Endothelial cell of umbilical vein (primary cell): ENCODE data around the gene PRKCZ. TPM values are rescaled to one million over a fixed set of nuclear protein-coding genes. Genes with fewer than 3 reads are reported as not detected.
A peak's percentile ranks its signal among the peaks of the same experiment; 100 is the strongest.

Experiments used
- BruUV-seq: library from RNA; stranded (reverse); fragments of 400-500 nt; replicated peaks from 2 replicates; lab custom pipeline; 2021; lab: Mats Ljungman, UMichigan
- CTCF ChIA-PET: fragments of 300-600, 350-600 bp; sonication (Branson Sonifier 250); formaldehyde crosslinking; loops from one replicate; lab custom pipeline; 2021; ENCODE audit warnings: antibody characterized with exemption, inconsistent platforms; lab: Charles Lee
- POLR2A ChIA-PET: fragments of 300-600, 350-600 bp; sonication (Branson Sonifier 250); formaldehyde crosslinking; loops from one replicate; lab custom pipeline; 2021; ENCODE audit warnings: antibody characterized with exemption, inconsistent platforms; lab: Charles Lee
- DNase-seq: peaks from one replicate; pipeline ENCODE4 v3.0.0-alpha.2; 2011; ENCODE audit warnings: low read depth, low spot score
- FAIRE-seq: peaks from 2 replicates; lab custom pipeline; 2011; peaks lifted over from hg19 to GRCh38; lab: Jason Lieb, UNC
- H2AFZ ChIP-seq: 2 replicates; pipeline ENCODE4 v1.6.0; 2012; ENCODE audit warnings: low read depth, low read length, control low read depth, inconsistent platforms
- H3K27ac ChIP-seq: 2 replicates; pipeline ENCODE4 v1.5.1; 2011; ENCODE audit warnings: low read depth, mild to moderate bottlenecking, control low read depth, low read length, moderate library complexity; ENCODE audit not compliant: insufficient read depth
- H3K27me3 ChIP-seq, 2 experiments: 2 replicates each; pipeline versions ENCODE4 v1.6.0 to v1.6.1; 2011; ENCODE audit warnings: low read length in 2 of 2, mixed read lengths in 1 of 2; ENCODE audit not compliant: control insufficient read depth in 2 of 2, insufficient read depth in 2 of 2
- H3K36me3 ChIP-seq, 2 experiments: 2 replicates in 1 of 2; 3 replicates in 1 of 2; pipeline ENCODE4 v1.5.1; 2011; ENCODE audit warnings: low read length in 2 of 2, mild to moderate bottlenecking in 1 of 2, moderate library complexity in 1 of 2; ENCODE audit not compliant: control insufficient read depth in 2 of 2, insufficient read depth in 2 of 2; ENCODE audit errors: extremely low read depth in 1 of 2
- H3K4me1 ChIP-seq: 3 replicates; pipeline ENCODE4 v1.5.1; 2011; ENCODE audit warnings: mild to moderate bottlenecking, low read length; ENCODE audit not compliant: control insufficient read depth, insufficient read depth; ENCODE audit errors: extremely low read depth
- H3K4me2 ChIP-seq: 2 replicates; pipeline ENCODE4 v1.6.1; 2011; ENCODE audit warnings: low read length, control low read depth, mixed read lengths; ENCODE audit not compliant: insufficient read depth
- H3K4me3 ChIP-seq, 3 experiments: fragments of 200-600 bp in 1 of 3; sonication (generic), shearing (Covaris generic) in 1 of 3; replicated peaks in 1 of 3; 2 replicates each; pipeline ENCODE4 v1.5.1; 2011 to 2016; ENCODE audit warnings: control low read depth in 3 of 3, low read length in 3 of 3, mild to moderate bottlenecking in 2 of 3, inconsistent platforms in 1 of 3, low read depth in 1 of 3, moderate library complexity in 1 of 3; ENCODE audit not compliant: insufficient read depth in 1 of 3
- H3K79me2 ChIP-seq: 2 replicates; pipeline ENCODE4 v1.6.0; 2012; ENCODE audit warnings: low read length, inconsistent platforms; ENCODE audit not compliant: control insufficient read depth, insufficient read depth
- H3K9ac ChIP-seq: replicated peaks from 2 replicates; pipeline ENCODE3; 2011; ENCODE audit warnings: low read length, control low read depth; ENCODE audit not compliant: insufficient read depth; ENCODE audit errors: extremely low read depth
- H3K9me1 ChIP-seq: replicated peaks from 3 replicates; pipeline ENCODE4 v1.6.0; 2011; ENCODE audit warnings: mild to moderate bottlenecking, low read length; ENCODE audit not compliant: control insufficient read depth, insufficient read depth; ENCODE audit errors: extremely low read depth
- H3K9me3 ChIP-seq: replicated peaks from 2 replicates; pipeline ENCODE4 v1.5.1; 2012; ENCODE audit warnings: low read length, inconsistent platforms; ENCODE audit not compliant: control insufficient read depth, insufficient read depth
- H4K20me1 ChIP-seq: replicated peaks from 2 replicates; pipeline ENCODE3; 2011; ENCODE audit warnings: mild to moderate bottlenecking, low read length; ENCODE audit not compliant: control insufficient read depth, insufficient read depth; ENCODE audit errors: extremely low read depth
- FOS ChIP-seq: IDR thresholded peaks from 2 replicates; pipeline ENCODE4 v1.6.1; 2011; ENCODE audit warnings: mild to moderate bottlenecking, low read length, moderate library complexity, borderline replicate concordance; ENCODE audit not compliant: insufficient read depth
- JUN ChIP-seq: IDR thresholded peaks from 2 replicates; pipeline ENCODE4 v1.6.1; 2011; ENCODE audit warnings: borderline replicate concordance, low read depth; ENCODE audit not compliant: insufficient read length, insufficient read depth
- MYC ChIP-seq: IDR thresholded peaks from one replicate; pipeline ENCODE4 v1.6.1; 2011; ENCODE audit warnings: mild to moderate bottlenecking, low read depth, low read length
- POLR2A ChIP-seq: IDR thresholded peaks from 2 replicates; pipeline ENCODE4 v1.6.1; 2012; ENCODE audit warnings: low read depth, mild to moderate bottlenecking, control low read depth, low read length
- dilution Hi-C: fragments of 300-500 bp; cut with MboI; formaldehyde crosslinking; loops from one replicate; pipeline ENCODE4 v1.15.0; 2019; ENCODE audit warnings: low sequenced_read_pairs; ENCODE audit not compliant: extremely low pct_ligation_motif_present
- intact Hi-C: fragments of 100-400 bp; cut with micrococcal nuclease; formaldehyde crosslinking; loops from one replicate; pipeline ENCODE4 v1.10.0; 2022
- polyA plus RNA-seq, 4 experiments: library from polyadenylated mRNA; depleted of rRNA in 3 of 4; stranded (reverse) in 3 of 4; unstranded in 1 of 4; fragments of >200 nt; gene quantifications; 2 replicates each; pipeline versions ENCODE4 v1.2.1 to v1.2.3, GENCODE V29; 2011 to 2012; ENCODE audit warnings: missing spikeins in 1 of 4
- total RNA-seq: library from RNA; stranded (reverse); gene quantifications from 2 replicates; pipeline ENCODE4 v1.2.3, GENCODE V29; 2021
- TF ChIP-seq, protein P1 (sequence below), 2 donors: IDR thresholded peaks; 1 replicate in 1 of 2; 2 replicates in 1 of 2; pipeline ENCODE4 v1.5.1; 2011; ENCODE audit warnings: low read length in 2 of 2, mild to moderate bottlenecking in 2 of 2, moderate library complexity in 2 of 2, control low read depth in 1 of 2, inconsistent platforms in 1 of 2, low read depth in 1 of 2; ENCODE audit not compliant: insufficient read depth in 1 of 2; ENCODE audit errors: extremely low read depth in 1 of 2
- TF ChIP-seq, protein P2 (sequence below): IDR thresholded peaks from 2 replicates; pipeline ENCODE4 v1.6.1; 2011; ENCODE audit not compliant: insufficient read depth, insufficient read length

PRKCZ gene
- total and polyA plus RNA-seq, 2 donors (not counting 3 experiments of a cell fraction or from before 2014, with no cell fraction given), result 0.22 to 1.7 TPM

DNA sequence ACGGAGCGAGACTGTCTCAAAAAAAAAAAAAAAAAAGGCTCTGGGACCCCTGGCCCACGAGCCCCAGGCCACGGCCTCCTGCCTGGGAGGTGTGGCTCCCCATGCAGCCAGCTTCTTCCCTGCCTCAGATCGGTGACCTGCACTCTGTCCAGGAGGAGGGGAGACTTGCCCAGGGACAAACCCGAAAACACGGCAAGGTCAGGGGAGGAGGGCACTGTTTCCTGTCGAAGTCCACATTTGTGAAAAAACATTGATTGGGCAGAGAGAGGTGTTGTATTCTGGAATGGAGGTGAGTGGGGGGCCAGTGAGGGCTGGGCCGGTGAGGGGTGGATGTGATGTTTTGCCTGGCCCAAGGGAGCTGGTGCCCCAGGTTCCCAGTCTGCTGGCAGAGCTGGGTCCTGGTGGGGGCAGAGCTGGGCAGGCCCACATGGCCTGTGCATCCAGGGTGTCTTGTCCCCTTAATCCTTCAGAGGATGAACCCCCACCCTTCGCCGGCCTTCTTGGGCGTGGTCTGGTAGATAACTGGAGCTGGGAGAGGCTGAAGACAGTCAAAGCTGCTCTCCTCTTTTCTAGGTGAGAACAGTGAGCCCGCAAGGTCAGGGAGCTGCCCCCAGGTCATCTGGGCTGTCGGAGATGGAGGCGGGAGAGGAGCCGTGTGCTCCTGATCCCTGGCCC lies 156.7 kb downstream of the PRKCZ start:
- intact Hi-C loops (no loop called here), dilution Hi-C loops (no loop called here)
- no peak overlapping the region for H3K4me3 ChIP-seq
- H3K36me3 ChIP-seq, result no peaks in the 10 kb centered on the region
- no peak for TF ChIP-seq JUN
- no peak for TF ChIP-seq MYC
- TF ChIP-seq, protein P1, sequence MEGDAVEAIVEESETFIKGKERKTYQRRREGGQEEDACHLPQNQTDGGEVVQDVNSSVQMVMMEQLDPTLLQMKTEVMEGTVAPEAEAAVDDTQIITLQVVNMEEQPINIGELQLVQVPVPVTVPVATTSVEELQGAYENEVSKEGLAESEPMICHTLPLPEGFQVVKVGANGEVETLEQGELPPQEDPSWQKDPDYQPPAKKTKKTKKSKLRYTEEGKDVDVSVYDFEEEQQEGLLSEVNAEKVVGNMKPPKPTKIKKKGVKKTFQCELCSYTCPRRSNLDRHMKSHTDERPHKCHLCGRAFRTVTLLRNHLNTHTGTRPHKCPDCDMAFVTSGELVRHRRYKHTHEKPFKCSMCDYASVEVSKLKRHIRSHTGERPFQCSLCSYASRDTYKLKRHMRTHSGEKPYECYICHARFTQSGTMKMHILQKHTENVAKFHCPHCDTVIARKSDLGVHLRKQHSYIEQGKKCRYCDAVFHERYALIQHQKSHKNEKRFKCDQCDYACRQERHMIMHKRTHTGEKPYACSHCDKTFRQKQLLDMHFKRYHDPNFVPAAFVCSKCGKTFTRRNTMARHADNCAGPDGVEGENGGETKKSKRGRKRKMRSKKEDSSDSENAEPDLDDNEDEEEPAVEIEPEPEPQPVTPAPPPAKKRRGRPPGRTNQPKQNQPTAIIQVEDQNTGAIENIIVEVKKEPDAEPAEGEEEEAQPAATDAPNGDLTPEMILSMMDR (IDR thresholded peaks at IDR 0.05; ENCODE audit: extremely low read depth in 1 of 2, insufficient read depth in 1 of 2, low read depth in 1 of 2, low read length in 2 of 2), result no peak
- TF ChIP-seq POLR2A, result no peak
- TF ChIP-seq, protein P2, sequence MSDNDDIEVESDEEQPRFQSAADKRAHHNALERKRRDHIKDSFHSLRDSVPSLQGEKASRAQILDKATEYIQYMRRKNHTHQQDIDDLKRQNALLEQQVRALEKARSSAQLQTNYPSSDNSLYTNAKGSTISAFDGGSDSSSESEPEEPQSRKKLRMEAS, result no peak
- TF ChIP-seq FOS, result no peak
- H3K27ac ChIP-seq, result peak overlapping the region; percentile 21
- DNase-seq (no peak), FAIRE-seq (no peak)
- no peak overlapping the region for H3K9ac ChIP-seq
- no peaks in the 10 kb centered on the region for H3K9me3 ChIP-seq
- no peaks in the 10 kb centered on the region for H3K27me3 ChIP-seq
- no peak overlapping the region for H3K4me2 ChIP-seq
- peak overlapping the region; percentile 37 for H2AFZ ChIP-seq
- peaks cover 30% of the 10 kb centered on the region for H3K4me1 ChIP-seq
- ChIA-PET CTCF (interaction anchor here (0.7 to 3.7 kb wide), 6 partner anchors 12 to 175 kb away, joined by 3 to 24 read pairs (median 4); partner anchors contain the start of genes FAAP20 and SKI), POLR2A (interaction anchor here (0.6 kb wide), 1 partner anchor 8 kb away, joined by 6 read pairs; no protein-coding TSS in a partner anchor)
- H4K20me1 ChIP-seq, result no peaks in the 10 kb centered on the region
- no TSS peak for BruUV-seq
- no peaks in the 10 kb centered on the region for H3K79me2 ChIP-seq
- no peaks in the 10 kb centered on the region for H3K9me1 ChIP-seq
